IPS DF 19.7 (cell line): ENCODE measurements around the gene MFAP4.
A peak's percentile ranks its signal among the peaks of the same experiment; 100 is the strongest.
"Not testable (repeated sequence)": the region's sequence is repeated elsewhere in the genome, so short reads cannot be mapped to it uniquely, and the experiment has no call there.

Experiments used
- DNase-seq: peaks from one replicate; pipeline ENCODE4 v3.0.0-alpha.2; 2013; ENCODE audit warnings: low read depth, low spot score

Gene MFAP4

DNA sequence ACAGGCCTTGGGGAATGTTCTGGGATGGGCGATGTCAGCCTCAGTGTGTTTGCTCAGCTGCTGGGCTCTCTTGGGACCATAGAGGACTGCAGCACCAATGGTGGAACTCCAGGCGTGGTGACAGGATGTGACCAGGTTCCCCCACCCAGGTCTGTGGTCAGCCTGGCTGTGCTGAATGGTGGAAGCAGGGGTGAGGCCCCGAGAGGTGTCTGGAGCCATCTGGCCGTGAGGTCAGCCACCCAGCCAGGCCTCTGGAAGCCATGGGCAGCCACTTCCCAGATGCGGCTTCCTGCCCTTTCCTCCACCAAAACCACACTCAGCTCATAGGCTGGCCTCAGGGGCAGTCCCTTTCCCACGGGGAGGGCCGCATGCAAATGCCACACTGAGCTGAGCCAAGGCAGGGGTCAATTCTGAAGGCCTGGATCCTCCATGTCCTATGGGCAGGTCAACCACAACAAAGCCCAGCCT is 16.5 kb downstream of the MFAP4 start:
- DNase-seq = no peak

DNA sequence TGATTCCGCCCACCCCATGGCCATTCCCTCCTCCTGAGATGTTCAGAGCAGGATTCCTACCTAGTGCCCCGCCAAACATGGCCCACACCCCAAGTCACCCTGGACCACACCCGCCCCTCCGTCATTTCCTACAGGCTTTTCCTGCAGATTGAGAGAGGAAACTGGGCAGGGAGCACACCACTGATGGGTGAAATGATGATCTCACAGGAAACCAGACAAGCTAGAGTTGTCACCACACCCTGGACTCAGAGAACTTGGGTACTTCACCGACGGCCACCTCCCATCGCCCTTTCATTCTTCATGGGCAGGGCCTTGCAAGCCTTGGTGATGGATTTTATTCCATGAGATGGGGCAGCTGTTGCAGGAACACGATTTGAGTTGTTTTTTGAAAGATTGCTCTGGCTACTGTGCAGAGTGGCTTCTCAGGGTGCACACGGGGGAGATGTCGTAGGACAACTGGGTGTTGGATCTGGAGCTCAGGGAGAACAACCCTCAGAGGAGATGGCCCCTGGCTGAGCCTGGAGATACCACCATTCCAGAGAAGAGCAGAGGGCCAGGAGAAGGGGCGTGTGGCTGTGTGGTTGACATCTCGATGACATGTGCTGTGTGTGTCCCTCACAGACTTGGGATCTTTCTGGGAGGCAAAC is 17.0 kb downstream of the MFAP4 start:
- DNase-seq = no peak

DNA sequence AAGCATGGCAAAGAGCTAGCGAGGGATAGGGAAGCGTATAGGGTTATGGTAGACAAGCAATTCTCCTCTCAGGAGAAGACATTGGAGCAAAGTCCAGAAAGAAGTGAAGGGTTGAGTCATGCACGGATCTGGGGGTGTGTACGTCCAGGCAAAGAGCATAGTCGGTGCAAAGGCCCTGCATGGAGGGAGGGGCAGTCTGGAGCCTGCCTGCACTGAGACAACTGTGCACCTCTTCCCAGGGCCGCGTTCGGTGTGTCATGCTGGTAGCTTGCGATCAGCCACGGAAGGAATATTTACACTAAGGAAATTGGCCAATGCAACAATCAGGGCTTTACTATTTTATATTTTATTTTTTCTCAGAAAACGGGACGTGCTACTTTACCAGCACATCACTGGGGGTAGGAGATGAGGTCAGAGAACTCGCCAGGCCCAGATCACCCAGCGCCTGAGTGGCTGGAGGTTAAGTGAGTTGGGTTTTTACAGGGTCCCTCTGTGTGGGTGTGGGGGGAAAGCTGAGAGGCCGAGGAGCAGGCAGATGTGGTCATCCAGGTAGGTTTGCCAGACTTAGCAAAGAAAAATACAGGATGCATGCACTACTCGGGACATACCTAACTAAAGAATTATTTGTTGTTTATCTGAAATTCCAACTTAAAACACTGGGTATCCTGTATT is 17.7 kb downstream of the MFAP4 start:
- no peak for DNase-seq

DNA sequence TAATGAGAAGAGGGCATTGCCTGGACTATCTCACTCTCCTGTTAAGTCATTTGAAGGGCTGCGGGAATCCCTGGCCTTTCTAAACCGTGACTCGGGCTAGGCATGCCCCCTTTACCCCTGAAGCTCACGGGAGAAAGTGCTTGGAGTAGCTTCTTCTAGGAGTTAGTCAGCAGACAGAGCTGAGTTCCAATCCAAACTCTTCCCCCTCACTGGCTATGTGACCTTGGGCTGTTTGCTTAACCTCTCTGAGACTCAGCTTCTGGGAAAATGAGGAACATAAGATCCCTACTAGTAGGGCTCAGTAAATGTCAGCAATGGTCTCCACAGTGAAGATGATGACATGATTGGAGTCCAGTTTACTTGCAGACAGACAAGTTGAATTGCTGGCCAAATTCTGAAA is 18.8 kb downstream of the MFAP4 start:
- DNase-seq = no peak

DNA sequence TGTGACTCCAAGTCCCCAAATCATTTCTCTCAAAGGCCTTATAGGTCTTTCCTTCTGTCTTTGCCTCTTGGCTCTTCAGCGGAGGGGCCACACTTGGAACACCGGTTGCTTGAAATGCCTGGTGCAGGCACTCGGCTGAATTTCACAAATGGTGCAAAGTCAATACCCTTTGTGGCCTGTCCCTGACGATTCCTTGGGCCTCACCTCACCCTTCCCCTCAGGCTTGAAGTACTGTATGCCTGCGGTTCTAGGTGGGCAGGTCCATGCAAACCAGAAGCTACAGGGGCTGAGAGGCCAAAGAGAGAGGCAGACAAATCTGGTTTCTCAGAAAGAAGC is 20.4 kb downstream of the MFAP4 start:
- DNase-seq = no peak

DNA sequence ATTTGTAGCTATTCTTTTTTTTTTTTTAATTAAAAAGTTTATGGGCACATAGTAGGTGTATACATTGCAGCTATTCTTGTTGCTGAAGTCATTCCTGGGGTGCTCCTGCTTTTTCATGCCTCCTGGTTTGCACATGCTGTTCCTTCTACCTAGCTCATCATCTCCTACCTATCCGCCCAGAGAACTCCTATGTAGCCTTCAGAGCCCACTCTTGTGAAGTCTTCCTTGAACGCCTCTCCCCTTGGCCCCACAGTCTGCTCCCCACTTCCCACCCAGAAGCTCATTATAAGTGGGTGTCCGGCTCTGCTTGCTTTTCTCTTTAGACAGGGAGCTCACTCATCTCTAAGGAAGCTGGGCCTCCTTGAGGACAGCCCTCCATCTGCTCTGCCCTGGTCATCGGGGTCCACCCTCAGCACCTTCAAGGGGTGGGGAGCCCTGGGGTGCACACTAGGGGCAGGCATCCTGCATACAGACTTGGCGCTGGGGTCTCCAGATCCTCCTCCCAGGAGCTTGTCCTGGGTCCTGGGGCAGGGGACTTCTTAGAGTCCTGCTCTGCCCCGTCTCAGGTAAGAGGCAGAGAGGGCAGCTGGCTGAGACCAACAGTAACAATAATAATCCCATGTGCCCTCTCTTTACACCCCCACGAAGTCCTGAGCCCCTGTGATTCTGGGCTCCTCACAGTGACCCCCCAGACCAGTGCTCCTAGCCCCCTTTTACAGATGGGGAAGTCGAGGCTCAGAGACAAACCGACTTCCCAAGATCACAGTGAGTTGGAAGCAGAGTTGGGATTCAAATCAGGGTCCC is 21.0 kb downstream of the MFAP4 start:
- no peak for DNase-seq

DNA sequence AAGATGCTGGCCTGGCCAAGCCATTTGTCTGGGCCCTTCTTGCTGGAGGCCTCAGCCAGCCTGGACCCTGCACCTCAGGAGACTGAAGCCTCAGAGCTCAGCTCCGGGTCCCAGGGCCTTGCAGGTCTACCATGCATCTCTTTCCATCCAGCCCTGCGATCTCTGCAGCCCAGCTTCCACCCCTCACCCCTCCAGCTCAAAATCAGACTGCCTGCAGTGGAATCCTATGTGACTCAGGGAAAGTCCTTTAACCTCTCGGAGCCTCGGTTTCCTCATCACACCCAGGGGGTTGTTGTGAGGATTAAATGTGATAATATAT is 21.5 kb downstream of the MFAP4 start:
- no peak for DNase-seq

DNA sequence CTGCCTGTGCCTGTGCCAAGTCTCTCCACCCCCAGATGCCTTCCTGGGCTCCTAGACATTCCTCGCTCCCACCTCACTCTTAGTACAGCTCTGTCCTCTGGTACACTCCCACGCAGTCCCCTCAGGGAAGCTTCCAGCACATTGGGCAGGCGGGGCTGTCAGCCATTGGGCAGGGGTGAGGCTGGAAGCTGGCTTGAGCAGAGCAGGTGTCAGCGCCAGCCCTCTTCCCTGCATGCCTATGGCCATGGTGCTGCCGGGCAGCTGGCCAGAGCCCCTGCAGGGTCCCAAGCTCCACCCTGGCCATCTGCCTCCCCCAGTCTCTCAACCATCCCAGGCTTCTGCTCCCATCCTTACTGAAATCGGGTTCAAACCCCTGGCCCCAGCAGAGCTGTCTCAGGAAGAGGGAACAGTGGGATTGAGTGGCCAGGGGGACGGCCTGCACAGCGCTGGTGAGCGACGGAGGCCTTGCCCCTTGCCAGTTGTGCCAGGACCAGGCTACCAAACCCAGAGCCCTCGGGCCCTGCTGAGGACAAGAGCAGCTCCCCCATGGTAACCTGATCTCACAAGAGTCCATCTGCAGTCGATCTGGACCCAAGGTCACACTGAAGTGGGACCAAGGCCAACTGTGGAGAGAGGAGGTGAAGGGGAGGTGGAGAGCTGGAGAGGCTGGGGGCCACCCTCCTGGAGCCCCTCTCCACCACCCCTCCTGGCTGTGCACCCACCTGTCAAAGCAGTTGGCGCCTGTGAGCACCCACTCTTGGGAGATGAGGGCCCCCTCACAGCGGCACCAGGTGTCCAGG is 22.1 kb downstream of the MFAP4 start:
- DNase-seq = no peak

DNA sequence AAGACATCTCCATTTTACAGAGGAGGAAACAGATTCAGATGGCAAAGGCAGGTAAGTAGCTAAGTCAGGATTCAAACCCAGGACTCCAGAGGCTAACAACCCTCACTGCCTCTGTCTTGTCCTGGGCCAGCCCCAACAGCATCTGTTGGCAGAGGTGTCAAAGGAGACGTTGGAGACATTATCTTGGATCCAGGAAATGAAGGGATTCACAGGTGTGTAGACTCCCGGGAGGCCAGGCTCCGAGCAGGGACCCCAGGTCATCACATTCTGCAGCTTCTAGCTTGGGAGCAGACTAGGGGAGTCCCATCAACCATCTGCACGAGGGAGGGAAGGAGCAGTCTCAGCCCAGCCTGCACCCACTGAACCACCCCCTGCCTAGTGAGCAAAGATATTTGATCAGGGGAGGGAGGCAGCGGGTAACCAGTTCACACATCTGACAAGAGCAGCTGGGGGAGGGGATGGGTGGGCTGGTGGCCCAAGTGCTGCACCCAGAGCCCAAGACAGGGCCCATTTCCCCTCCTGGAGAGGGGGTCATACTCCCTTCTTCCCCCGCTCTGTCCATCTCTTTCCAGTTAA is 23.4 kb downstream of the MFAP4 start:
- DNase-seq = no peak

DNA sequence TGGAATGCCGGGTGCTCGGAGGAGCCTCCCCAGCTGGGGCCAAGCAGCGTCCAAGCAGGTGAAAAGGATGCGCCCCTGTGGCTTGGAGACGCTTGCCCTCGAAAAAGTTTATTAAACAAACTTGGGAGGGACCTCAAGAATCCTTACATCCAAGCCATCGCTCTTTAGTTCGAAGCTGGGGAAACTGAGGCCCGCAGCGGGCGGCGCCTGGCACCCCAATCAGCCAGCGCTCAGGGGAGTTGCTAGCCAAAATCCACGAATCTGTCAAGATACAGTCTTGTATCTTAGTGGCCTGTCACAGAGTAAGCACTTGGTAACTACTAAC is 23.9 kb downstream of the MFAP4 start:
- DNase-seq = no peak

DNA sequence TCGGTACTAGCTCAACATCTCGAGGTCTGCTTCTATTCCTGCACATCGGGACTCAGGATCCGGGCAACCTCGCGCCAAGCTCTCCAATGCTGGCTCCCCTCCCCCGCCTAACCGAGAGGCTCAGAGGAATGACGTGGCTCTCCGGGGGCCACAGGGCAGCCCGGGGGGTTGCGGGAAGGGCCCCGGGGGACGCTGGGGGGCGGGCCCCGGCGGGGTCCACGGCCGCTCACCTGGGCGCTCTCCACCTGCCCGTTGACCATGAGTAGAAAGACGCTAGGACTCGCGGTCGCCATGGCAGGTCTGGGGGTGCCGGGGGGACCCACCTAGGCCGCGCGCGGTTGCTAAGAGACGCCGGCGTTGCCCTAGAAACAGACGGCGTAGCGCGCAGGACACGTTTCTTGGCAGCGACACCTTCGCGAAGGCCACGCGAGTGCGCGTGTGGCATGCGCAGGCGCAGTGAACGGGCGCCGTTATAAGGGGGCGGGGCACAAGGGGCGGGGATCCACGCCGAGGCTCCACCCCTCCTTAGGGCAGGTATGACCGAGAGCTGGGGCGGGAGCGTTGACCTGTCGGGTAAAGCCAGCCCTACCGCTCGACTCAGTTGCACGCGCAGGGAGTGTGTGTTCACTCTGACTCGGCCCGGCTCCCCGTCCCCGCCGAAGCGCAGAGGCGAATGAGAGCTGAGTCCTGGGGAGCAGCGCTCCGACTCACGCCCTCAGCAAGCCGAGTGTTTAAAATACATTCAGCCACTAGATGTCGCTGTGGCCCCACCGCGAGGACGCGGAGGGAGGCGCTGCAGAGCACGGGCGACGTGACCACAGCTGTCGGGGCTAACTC is 24.5 kb downstream of the MFAP4 start, which contains the start of gene B9D1:
Gene B9D1, minus strand, starts transcription at position 447 of the 837 bp plus-strand sequence. Its CDS starts 154 bp downstream, at position 293.
- peak; percentile 47 for DNase-seq

DNA sequence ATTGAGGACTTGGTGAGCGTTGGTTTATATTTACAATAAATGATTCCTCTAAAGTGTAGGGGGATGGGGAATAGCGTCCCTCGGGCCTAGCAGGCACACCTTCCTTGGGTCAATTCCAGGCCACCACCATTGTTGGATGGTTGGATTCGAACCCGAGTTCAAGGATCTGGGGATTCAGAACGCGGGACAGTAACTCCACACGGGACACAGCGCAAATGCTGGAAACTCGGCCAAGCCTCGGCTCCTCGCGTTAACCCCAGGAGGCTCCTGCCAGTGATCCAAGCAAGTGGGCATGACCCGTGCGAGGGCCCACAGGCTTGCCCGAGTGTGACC is 25.1 kb downstream of the MFAP4 start:
- DNase-seq = no peak

DNA sequence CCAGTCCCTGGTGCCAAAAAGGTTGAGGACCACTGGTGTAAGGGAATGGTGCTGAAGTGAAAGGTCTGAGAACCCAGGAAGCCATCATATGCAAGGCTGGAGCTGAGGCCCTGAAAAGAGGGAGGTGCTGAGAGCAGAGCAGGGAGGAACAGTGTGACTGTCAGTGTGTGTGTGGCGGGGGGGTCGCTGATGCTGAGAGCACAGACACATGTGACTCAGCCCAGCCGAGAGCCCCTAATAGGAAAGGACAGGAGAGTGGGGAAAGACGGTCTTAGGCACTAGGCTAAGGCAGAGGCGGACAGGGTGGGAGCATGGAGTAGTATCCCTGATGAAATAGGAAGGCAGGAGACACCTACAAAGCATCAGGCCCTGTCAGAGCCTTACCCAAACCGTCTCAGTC is 25.7 kb downstream of the MFAP4 start:
- DNase-seq = no peak

DNA sequence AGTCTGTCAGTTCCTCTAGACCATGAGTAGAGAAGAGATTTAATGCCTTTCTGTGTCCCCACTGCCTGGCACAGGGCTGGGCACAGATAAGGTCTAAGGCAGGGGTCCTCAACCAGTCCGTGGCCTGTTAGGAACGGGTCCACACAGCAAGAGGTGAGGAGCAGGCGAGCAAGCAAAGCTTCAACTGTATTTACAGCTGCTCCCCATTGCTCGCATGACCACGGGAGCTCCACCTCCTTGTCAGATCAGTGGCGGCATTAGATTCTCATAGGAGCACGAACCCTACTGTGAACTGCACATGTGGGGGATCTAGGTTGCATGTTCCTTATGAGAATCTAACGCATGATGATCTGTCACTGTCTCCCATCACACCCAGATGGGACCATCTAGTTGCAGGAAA is 26.2 kb downstream of the MFAP4 start:
- DNase-seq = no peak

DNA sequence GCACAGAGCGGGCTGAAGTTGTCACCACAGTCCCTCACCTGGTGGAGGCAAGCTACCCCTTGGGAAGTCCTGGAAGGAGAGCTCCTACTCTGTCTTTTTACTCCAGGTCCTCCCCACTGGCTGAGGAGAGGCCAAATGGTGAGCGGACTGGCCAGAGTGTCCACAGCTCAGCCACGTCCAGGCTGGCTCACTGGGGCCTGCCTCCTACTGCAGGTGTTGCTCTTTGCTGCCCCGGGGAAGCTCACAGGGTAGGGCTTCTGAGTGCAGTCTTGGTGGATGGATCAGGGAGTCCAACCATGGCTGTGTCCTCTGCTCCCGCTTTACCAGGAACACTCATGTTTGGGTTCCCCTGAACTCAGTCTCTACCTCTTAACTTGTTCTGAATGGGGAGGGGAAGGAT is 27.1 kb downstream of the MFAP4 start:
- no peak for DNase-seq

DNA sequence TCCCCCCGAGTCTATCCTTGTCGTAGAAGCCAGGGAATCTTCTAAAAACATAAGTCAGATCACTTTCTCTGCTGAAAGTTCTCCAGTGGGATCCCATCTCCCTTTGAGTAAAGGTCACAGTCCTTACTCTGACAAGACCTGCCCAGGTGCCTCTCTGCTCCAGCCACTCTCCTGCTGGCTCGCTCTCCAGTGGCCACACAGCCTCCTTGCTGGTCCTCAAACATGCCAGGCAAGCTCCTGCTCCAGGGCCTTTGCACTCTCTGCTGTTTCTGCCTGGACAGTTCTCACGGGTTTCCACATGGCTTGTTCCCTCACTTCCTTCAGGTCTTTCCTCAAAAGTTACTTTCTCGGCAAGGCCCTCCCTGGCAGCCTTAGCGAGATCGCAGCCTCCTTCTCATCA is 27.8 kb downstream of the MFAP4 start:
- no peak for DNase-seq

DNA sequence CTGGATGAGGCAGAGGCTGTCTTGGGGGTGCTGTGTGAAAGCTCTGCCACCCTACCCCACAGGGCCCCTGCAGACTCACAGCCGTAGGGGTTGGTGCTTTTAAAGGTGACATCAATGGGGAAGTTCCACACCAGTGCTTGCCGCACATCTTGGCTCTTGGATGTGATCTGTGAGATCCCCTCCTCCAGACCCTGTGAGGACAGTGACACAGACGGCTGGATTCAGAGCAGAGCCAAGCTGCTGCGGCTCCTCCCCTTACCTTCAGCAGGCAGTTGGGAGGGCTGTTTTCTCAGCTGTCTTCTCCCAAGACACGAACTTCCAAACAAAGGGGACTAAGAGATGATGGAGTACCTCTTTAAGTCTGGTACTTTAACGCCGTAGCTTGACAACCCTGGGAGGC is 29.2 kb downstream of the MFAP4 start:
- no peak for DNase-seq

DNA sequence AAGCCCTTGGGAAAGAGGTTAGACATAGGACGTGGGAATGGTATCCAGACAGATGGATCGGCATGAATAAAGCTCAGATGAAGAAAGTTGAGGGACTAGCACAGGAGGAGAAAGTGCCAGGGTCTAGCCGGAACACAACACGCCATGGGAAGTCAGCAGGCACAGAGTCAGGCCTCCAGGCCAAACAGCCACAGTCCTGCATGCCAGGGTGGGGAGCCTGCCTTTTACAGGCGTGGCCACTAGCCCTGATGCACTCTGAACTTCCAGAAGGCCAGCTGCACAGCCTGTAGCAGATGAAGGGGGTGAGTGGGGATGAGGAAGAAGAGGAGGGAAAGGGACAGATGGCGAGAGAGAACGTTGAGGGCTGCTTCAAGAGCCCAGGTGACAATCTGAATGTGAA is 29.6 kb downstream of the MFAP4 start:
- DNase-seq = no peak

DNA sequence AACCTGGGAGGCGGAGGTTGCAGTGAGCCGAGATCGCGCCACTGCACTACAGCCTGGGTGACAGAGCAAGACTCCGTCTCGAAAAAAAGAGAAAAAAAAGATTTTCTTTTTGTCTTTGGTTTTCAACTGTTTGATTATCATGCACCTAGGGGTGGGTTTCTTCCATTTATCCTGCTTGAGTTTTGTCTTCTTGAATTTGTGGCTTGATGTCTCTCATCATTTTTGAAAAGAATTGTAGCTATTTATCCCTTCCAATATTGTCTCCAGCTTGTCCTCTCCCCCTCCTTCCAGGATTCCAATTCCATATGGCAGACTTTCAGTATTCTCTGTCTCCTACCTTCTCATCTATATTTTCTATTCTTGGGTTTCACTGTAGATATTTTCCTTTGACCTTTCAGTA is 32.2 kb downstream of the MFAP4 start:
- no peak for DNase-seq

DNA sequence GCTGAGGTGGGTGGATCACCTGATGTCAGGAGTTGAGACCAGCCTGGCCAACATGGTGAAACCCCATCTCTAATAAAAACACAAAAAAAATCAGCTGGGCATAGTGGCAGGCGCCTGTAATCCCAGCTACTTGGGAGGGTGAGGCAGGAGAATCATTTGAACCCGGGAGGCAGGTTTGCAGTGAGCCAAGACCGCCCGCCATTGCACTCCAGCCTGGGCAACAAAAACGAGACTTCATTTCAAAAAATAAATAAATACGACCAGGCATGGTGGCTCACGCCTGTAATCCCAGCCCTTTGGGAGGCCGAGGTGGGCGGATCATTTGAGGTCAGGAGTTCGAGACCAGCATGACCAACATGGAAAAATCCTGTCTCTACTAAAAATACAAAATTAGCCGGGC is 33.6 kb downstream of the MFAP4 start:
- not testable (repeated sequence) for DNase-seq

DNA sequence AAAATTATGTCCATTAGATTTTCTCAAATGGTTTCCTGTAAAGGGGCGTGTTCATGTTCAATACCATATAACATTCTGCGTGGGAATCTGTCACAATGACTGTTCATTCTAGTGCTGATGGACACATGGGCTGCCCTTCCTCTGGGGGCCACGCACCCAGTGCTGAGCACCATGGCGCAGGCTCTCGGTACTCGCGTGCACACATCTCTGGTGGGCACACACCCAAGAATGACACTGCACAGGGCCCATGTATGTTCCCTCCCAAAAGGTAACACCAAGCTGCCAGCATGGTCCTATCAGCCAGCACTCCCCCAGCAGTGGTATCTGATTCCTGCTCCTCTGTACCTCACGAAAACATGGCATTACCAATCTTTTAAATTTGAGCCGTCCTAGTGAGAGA is 38.2 kb downstream of the MFAP4 start:
- DNase-seq = no peak
